ENCODE data around the gene CAMK2G.

GRCh38 chr10:73902351-73902750 is 28.0 kb upstream of the CAMK2G start:
- TF ChIP-seq CTCF (IDR thresholded peaks at IDR 0.05) (no peak), POLR2AphosphoS5 (IDR thresholded peaks at IDR 0.05) (no peak)
